Neural progenitor cell (in vitro differentiated cells): Measurements from ENCODE around the gene SLC26A2. TPM values are rescaled to one million over a fixed set of nuclear protein-coding genes. Genes with fewer than 3 reads are reported as not detected.

Source experiments
- DNase-seq: peaks from one replicate; pipeline ENCODE4 v3.0.0-alpha.2; 2016; ENCODE audit warnings: low spot score
- H2AFZ ChIP-seq: fragments of 200-600 bp; sonication (generic); replicated peaks from 2 replicates; pipeline ENCODE4 v1.6.1; 2016; ENCODE audit warnings: antibody characterized with exemption
- H3F3A ChIP-seq: fragments of 200-600 bp; sonication (generic); 2 replicates; pipeline ENCODE4 v1.6.1; 2016; ENCODE audit warnings: antibody characterized with exemption, low read depth
- H3K27ac ChIP-seq: fragments of 200-600 bp; sonication (generic); 2 replicates; pipeline ENCODE4 v1.5.1; 2016; ENCODE audit warnings: mild to moderate bottlenecking
- H3K27me3 ChIP-seq: fragments of 200-600 bp; sonication (generic); 2 replicates; pipeline ENCODE4 v1.6.1; 2016; ENCODE audit warnings: mild to moderate bottlenecking, moderate library complexity
- H3K36me3 ChIP-seq: fragments of 200-600 bp; sonication (generic); 2 replicates; pipeline ENCODE4 v1.5.1; 2016
- H3K4me1 ChIP-seq: fragments of 200-600 bp; sonication (generic); 2 replicates; pipeline ENCODE4 v1.6.1; 2016; ENCODE audit warnings: mixed run types
- H3K4me2 ChIP-seq: fragments of 200-600 bp; sonication (generic); 2 replicates; pipeline ENCODE4 v1.6.1; 2016
- H3K4me3 ChIP-seq: fragments of 200-600 bp; sonication (generic); 2 replicates; pipeline ENCODE4 v1.5.1; 2016
- H3K79me2 ChIP-seq: fragments of 200-600 bp; sonication (generic); 2 replicates; pipeline ENCODE4 v1.6.1; 2016; ENCODE audit warnings: low read depth
- H3K9ac ChIP-seq: fragments of 200-600 bp; sonication (generic); 2 replicates; pipeline ENCODE4 v1.6.1; 2016
- H3K9me3 ChIP-seq: fragments of 200-600 bp; sonication (generic); 2 replicates; pipeline ENCODE4 v1.5.1; 2016; ENCODE audit warnings: low read depth
- H4K20me1 ChIP-seq: fragments of 200-600 bp; sonication (generic); 2 replicates; pipeline ENCODE4 v1.6.1; 2016; ENCODE audit warnings: low read depth
- H3K27ac Mint-ChIP-seq: 3 replicates; pipeline ENCODE4 v1.8.0; 2021; ENCODE audit warnings: mixed read lengths
- H3K27me3 Mint-ChIP-seq: 2 replicates; pipeline ENCODE4 v1.8.0; 2022; ENCODE audit warnings: low read depth, mild to moderate bottlenecking, inconsistent platforms, moderate library complexity, mixed read lengths; ENCODE audit not compliant: insufficient read depth
- H3K36me3 Mint-ChIP-seq: 3 replicates; pipeline ENCODE4 v1.8.0; 2021; ENCODE audit warnings: mixed read lengths
- H3K4me1 Mint-ChIP-seq: 3 replicates; pipeline ENCODE4 v1.8.0; 2021; ENCODE audit warnings: mixed read lengths
- H3K4me3 Mint-ChIP-seq: 3 replicates; pipeline ENCODE4 v1.8.0; 2021; ENCODE audit warnings: mild to moderate bottlenecking, moderate library complexity, mixed read lengths
- H3K9me3 Mint-ChIP-seq: 3 replicates; pipeline ENCODE4 v1.8.0; 2020; ENCODE audit warnings: mixed read lengths
- EZH2 ChIP-seq: fragments of 200-600 bp; sonication (generic); IDR thresholded peaks from 2 replicates; pipeline ENCODE4 v1.6.1; 2017; ENCODE audit warnings: antibody characterized with exemption, mild to moderate bottlenecking, moderate library complexity
- EZH2phosphoT487 ChIP-seq: fragments of 200-600 bp; sonication (generic); IDR thresholded peaks from 2 replicates; pipeline ENCODE4 v1.6.1; 2017; ENCODE audit warnings: antibody characterized with exemption
- total RNA-seq: library from RNA; depleted of rRNA; stranded (reverse); fragments of >200 nt; gene quantifications from 2 replicates; pipeline ENCODE4 v1.2.3, GENCODE V29; 2015; ENCODE audit warnings: low replicate concordance
- TF ChIP-seq, protein P1 (sequence below): fragments of 200-600 bp; sonication (generic); IDR thresholded peaks from 2 replicates; pipeline ENCODE4 v1.5.1; 2017; ENCODE audit warnings: antibody characterized with exemption, mild to moderate bottlenecking

The SLC26A2 gene
- total RNA-seq, 1 donor from 2014 or later, result 20.1 TPM

DNA sequence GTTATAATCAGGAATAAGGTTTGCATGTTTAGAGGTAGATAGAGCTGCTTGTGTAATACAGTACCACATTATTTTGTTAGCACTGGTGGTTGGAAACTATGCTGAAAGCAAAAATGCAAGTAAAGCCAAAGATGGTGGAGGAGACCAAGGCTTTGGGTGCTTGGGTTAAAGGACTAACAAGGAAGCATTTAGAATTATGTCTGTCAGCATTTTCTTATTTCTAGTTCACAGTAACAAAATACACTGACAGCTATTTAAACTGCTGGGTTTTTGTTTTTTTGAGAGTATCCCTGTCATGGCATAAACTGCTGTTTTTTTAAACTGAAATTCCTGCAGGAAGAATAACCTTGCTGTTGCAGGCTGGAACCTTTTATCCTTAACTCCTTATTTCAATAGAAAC, 46.5 kb downstream of the SLC26A2 start:
- Histone ChIP-seq H3K4me3 (no peak overlapping the region), H3K27ac (no peak overlapping the region), H4K20me1 (peaks cover 12% of the 10 kb centered on the region), H3K9me3 (no peaks in the 10 kb centered on the region), H3K9ac (no peak overlapping the region), H3F3A (no peaks in the 10 kb centered on the region), H3K4me2 (no peak overlapping the region), H3K4me1 (peaks cover 5% of the 10 kb centered on the region), H3K27me3 (no peaks in the 10 kb centered on the region), H3K79me2 (peaks cover 38% of the 10 kb centered on the region), H2AFZ (no peak overlapping the region), H3K36me3 (peaks cover 9% of the 10 kb centered on the region)
- TF ChIP-seq EZH2 (no peak), EZH2phosphoT487 (no peak)
- TF ChIP-seq, protein P1, sequence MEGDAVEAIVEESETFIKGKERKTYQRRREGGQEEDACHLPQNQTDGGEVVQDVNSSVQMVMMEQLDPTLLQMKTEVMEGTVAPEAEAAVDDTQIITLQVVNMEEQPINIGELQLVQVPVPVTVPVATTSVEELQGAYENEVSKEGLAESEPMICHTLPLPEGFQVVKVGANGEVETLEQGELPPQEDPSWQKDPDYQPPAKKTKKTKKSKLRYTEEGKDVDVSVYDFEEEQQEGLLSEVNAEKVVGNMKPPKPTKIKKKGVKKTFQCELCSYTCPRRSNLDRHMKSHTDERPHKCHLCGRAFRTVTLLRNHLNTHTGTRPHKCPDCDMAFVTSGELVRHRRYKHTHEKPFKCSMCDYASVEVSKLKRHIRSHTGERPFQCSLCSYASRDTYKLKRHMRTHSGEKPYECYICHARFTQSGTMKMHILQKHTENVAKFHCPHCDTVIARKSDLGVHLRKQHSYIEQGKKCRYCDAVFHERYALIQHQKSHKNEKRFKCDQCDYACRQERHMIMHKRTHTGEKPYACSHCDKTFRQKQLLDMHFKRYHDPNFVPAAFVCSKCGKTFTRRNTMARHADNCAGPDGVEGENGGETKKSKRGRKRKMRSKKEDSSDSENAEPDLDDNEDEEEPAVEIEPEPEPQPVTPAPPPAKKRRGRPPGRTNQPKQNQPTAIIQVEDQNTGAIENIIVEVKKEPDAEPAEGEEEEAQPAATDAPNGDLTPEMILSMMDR, result no peak
- Mint-ChIP-seq H3K27ac (no peak overlapping the region), H3K36me3 (peaks cover 12% of the 10 kb centered on the region), H3K9me3 (no peaks in the 10 kb centered on the region), H3K4me3 (no peak overlapping the region), H3K4me1 (peaks cover 6% of the 10 kb centered on the region), H3K27me3 (no peaks in the 10 kb centered on the region)
- DNase-seq, result no peak

DNA sequence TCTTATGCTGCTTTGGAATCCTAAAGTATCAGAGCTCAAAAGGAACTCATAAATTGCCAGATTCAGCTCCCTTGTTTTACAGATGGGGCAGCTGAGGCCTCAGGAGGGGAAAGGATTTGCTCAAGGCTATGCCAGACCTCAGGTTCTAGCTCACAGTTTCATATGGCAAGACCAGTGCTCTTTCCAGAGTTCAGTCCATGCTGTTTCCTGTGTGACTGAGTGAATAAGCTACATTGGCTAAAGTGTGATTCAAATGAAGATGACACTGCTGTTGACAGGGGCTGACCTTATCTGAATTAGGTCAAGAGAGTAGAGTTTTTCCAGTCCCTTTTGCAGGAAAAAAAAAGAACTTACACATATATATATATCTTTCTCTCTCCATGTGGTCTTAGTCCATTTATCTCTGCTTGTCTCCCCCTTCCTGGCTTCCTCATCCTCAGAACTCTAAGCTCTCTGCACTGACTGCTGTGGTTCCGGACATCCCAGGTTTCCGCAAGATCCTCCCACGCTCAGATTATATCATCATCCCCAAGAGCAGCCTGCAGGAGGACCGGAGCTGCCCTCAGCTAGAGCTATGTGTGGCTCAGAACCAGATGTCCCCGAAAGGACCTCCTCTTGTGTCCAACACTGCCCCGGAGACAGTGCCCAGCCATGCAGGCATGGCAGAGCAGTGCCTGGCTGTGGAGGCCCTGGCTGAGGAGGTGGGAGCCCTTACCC, 49.3 kb downstream of the SLC26A2 start:
- Histone ChIP-seq H3K27ac (no peak overlapping the region), H3F3A (no peaks in the 10 kb centered on the region), H4K20me1 (no peaks in the 10 kb centered on the region), H3K4me2 (no peak overlapping the region), H3K4me1 (no peaks in the 10 kb centered on the region), H3K27me3 (no peaks in the 10 kb centered on the region), H3K79me2 (peaks cover 10% of the 10 kb centered on the region), H3K36me3 (peaks cover 28% of the 10 kb centered on the region), H3K9ac (no peak overlapping the region), H3K4me3 (no peak overlapping the region), H3K9me3 (no peaks in the 10 kb centered on the region), H2AFZ (no peak overlapping the region)
- Mint-ChIP-seq H3K27me3 (no peaks in the 10 kb centered on the region), H3K9me3 (no peaks in the 10 kb centered on the region), H3K27ac (no peak overlapping the region), H3K4me1 (no peaks in the 10 kb centered on the region), H3K36me3 (peaks cover 30% of the 10 kb centered on the region), H3K4me3 (no peak overlapping the region)
- TF ChIP-seq, protein P1, result no peak
- TF ChIP-seq EZH2phosphoT487 (no peak), EZH2 (no peak)
- no peak for DNase-seq

DNA sequence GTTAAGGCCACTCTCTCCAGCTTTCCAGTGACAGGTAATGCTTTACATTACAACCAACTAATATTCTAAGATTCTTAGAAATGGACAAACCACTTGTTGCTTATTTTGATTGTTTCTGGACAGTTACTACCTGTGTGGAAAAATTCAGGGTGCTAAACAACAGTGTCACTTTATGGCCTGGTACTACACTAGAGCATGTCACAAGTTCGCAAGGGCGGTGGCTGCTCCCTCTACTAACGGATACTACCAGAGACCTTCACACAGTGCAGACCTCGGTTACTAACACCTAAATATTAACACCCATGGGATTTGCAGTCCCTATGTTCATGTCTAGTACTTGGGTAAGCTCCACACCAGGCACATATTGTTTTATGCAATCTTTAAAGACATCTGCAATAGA, 53.4 kb downstream of the SLC26A2 start:
- Mint-ChIP-seq H3K27me3 (no peaks in the 10 kb centered on the region), H3K27ac (no peak overlapping the region), H3K4me1 (no peaks in the 10 kb centered on the region), H3K4me3 (no peak overlapping the region), H3K36me3 (peaks cover 49% of the 10 kb centered on the region), H3K9me3 (peaks cover 10% of the 10 kb centered on the region)
- Histone ChIP-seq H3F3A (no peaks in the 10 kb centered on the region), H3K4me1 (no peaks in the 10 kb centered on the region), H3K36me3 (peaks cover 31% of the 10 kb centered on the region), H2AFZ (no peak overlapping the region), H3K4me3 (no peak overlapping the region), H3K79me2 (no peaks in the 10 kb centered on the region), H3K9ac (no peak overlapping the region), H3K27me3 (no peaks in the 10 kb centered on the region), H3K4me2 (no peak overlapping the region), H4K20me1 (no peaks in the 10 kb centered on the region), H3K9me3 (no peaks in the 10 kb centered on the region), H3K27ac (no peak overlapping the region)
- TF ChIP-seq EZH2phosphoT487 (no peak), EZH2 (no peak)
- TF ChIP-seq, protein P1, result no peak
- DNase-seq, result no peak
